PC-3 (cell line): Measurements from ENCODE around the gene NUDT5. TPM values are rescaled to one million over a fixed set of nuclear protein-coding genes. Genes with fewer than 3 reads are reported as not detected.
"Not testable (repeated sequence)": the region's sequence is repeated elsewhere in the genome, so short reads cannot be mapped to it uniquely, and the experiment has no call there.

Experiments used
- ATAC-seq: fragments of 200-7000 bp; cut with Tn5 transposase; 2 replicates; pipeline ENCODE4 v1.9.1; 2020; ENCODE audit warnings: mild to moderate bottlenecking, moderate library complexity
- BruUV-seq: library from RNA; stranded (reverse); fragments of 400-500 nt; replicated peaks from 2 replicates; lab custom pipeline; 2021; lab: Mats Ljungman, UMichigan
- CTCF ChIA-PET: fragments of 300-600 bp; sonication (Branson Sonifier 250); formaldehyde crosslinking; loops from one replicate; lab custom pipeline; 2022; ENCODE audit warnings: antibody characterized with exemption; lab: Charles Lee
- POLR2A ChIA-PET: fragments of 300-600 bp; sonication (Branson Sonifier 250); formaldehyde crosslinking; loops from one replicate; lab custom pipeline; 2022; ENCODE audit warnings: antibody characterized with exemption; ENCODE audit not compliant: unreplicated experiment; lab: Charles Lee
- DNase-seq: peaks from one replicate; pipeline ENCODE4 v3.0.0-alpha.2; 2015
- H2AFZ ChIP-seq: fragments of 300-600 bp; sonication (generic); 2 replicates; pipeline ENCODE4 v1.6.0; 2016; ENCODE audit warnings: antibody characterized with exemption, low read length
- H3F3A ChIP-seq: fragments of 300-600 bp; sonication (generic); one replicate; pipeline ENCODE4 v1.6.0; 2017; ENCODE audit warnings: antibody characterized with exemption, low read length, control low read depth, mild to moderate bottlenecking; ENCODE audit not compliant: unreplicated experiment
- H3K27ac ChIP-seq: fragments of 300-600 bp; sonication (generic); 2 replicates; pipeline ENCODE4 v1.5.1; 2016; ENCODE audit warnings: mild to moderate bottlenecking, low read length
- H3K27me3 ChIP-seq: fragments of 300-600 bp; sonication (generic); 2 replicates; pipeline ENCODE4 v1.6.1; 2016; ENCODE audit warnings: low read length, mixed read lengths
- H3K36me3 ChIP-seq: fragments of 300-600 bp; sonication (generic); 2 replicates; pipeline ENCODE4 v1.6.1; 2016; ENCODE audit warnings: low read depth, mixed run types, low read length, mixed read lengths
- H3K4me1 ChIP-seq: fragments of 300-600 bp; sonication (generic); 2 replicates; pipeline ENCODE4 v1.5.1; 2016; ENCODE audit warnings: low read length; ENCODE audit not compliant: insufficient read depth
- H3K4me2 ChIP-seq: fragments of 300-600 bp; sonication (generic); 2 replicates; pipeline ENCODE4 v1.6.0; 2016; ENCODE audit warnings: low read length
- H3K4me3 ChIP-seq: fragments of 300-600 bp; sonication (generic); 2 replicates; pipeline ENCODE4 v1.5.1; 2016; ENCODE audit warnings: mild to moderate bottlenecking, low read length, mixed read lengths
- H3K79me2 ChIP-seq: fragments of 300-600 bp; sonication (generic); 2 replicates; pipeline ENCODE4 v1.6.1; 2017; ENCODE audit warnings: low read length, mixed read lengths
- H3K9ac ChIP-seq: fragments of 300-600 bp; sonication (generic); 2 replicates; pipeline ENCODE4 v1.6.0; 2016; ENCODE audit warnings: mild to moderate bottlenecking, low read length
- H3K9me2 ChIP-seq: fragments of 300-600 bp; sonication (generic); replicated peaks from 2 replicates; pipeline ENCODE4 v1.6.1; 2016; ENCODE audit warnings: mixed run types, low read length, mixed read lengths
- H3K9me3 ChIP-seq: fragments of 300-600 bp; sonication (generic); 2 replicates; pipeline ENCODE4 v1.6.1; 2016; ENCODE audit warnings: low read length, mixed read lengths
- H4K20me1 ChIP-seq: fragments of 300-600 bp; sonication (generic); 2 replicates; pipeline ENCODE4 v1.6.1; 2016; ENCODE audit warnings: low read length, mixed read lengths
- CTCF ChIP-seq: fragments of 300-600 bp; sonication (generic); conservative IDR thresholded peaks from 2 replicates; pipeline ENCODE4 v1.5.1; 2017; ENCODE audit warnings: antibody characterized with exemption, low read depth, mild to moderate bottlenecking, low read length
- EZH2 ChIP-seq: fragments of 300-600 bp; sonication (generic); IDR thresholded peaks from one replicate; pipeline ENCODE4 v1.6.1; 2017; ENCODE audit warnings: antibody characterized with exemption, mild to moderate bottlenecking, low read length; ENCODE audit not compliant: unreplicated experiment
- EZH2phosphoT487 ChIP-seq: fragments of 300-600 bp; sonication (generic); IDR thresholded peaks from 2 replicates; pipeline ENCODE4 v1.6.1; 2018; ENCODE audit warnings: mild to moderate bottlenecking, antibody characterized with exemption, low read length, borderline replicate concordance
- intact Hi-C: fragments of 100-400 bp; cut with micrococcal nuclease; formaldehyde crosslinking; loops from 2 replicates; pipeline ENCODE4 v1.9.0; 2023
- total RNA-seq: library from RNA; depleted of rRNA; stranded (reverse); fragments of >200 nt; gene quantifications from 2 replicates; pipeline ENCODE4 v1.2.3, GENCODE V29; 2014

The NUDT5 gene
- total RNA-seq, 1 experiment from 2014 or later = 39.3 TPM

GRCh38 chr10:12235116-12235694 lies 39.5 kb upstream of the NUDT5 start:
- POLR2A ChIA-PET = no interaction called here
- DNase-seq = no peak
- Histone ChIP-seq H3K27ac (no peak overlapping the region), H3K36me3 (peaks cover 8% of the 10 kb centered on the region; the same call in 1 of the 2 replicates), H3K27me3 (no peaks in the 10 kb centered on the region), H3K4me1 (no peaks in the 10 kb centered on the region), H3K9me3 (no peaks in the 10 kb centered on the region), H3K4me2 (no peak overlapping the region), H3K4me3 (no peak overlapping the region), H3K79me2 (no peaks in the 10 kb centered on the region), H3K9ac (no peak overlapping the region), H3K9me2 (no peaks in the 10 kb centered on the region), H3F3A (no peaks in the 10 kb centered on the region), H2AFZ (no peak overlapping the region), H4K20me1 (no peaks in the 10 kb centered on the region)
- intact Hi-C loops = no loop called here
- no TSS peak for BruUV-seq
- CTCF ChIA-PET = no interaction called here
- TF ChIP-seq EZH2 (no peak), EZH2phosphoT487 (no peak), CTCF (no peak)
- ATAC-seq = no peak

GRCh38 chr10:12234687-12235086 lies 39.0 kb upstream of the NUDT5 start:
- H3K9me2 ChIP-seq, BruUV-seq, CTCF ChIA-PET, H3K27ac ChIP-seq, intact Hi-C loops, DNase-seq, H3K4me3 ChIP-seq, H3K27me3 ChIP-seq, H3K79me2 ChIP-seq, H2AFZ ChIP-seq, H3K4me1 ChIP-seq, H3F3A ChIP-seq, ATAC-seq, H3K36me3 ChIP-seq, H3K9me3 ChIP-seq, H3K9ac ChIP-seq, H4K20me1 ChIP-seq, POLR2A ChIA-PET, H3K4me2 ChIP-seq: not testable (repeated sequence)

- Histone ChIP-seq H3K9me3 (no peaks in the 10 kb centered on the region), H3K9ac (no peak overlapping the region), H3K36me3 (peaks cover 6% of the 10 kb centered on the region), H3K4me3 (no peak overlapping the region), H3K27me3 (no peaks in the 10 kb centered on the region), H3K27ac (no peak overlapping the region), H3K9me2 (no peaks in the 10 kb centered on the region), H4K20me1 (no peaks in the 10 kb centered on the region), H3F3A (no peaks in the 10 kb centered on the region), H3K4me1 (no peaks in the 10 kb centered on the region), H3K79me2 (no peaks in the 10 kb centered on the region), H2AFZ (no peak overlapping the region), H3K4me2 (no peak overlapping the region)
- ATAC-seq (no peak), DNase-seq (no peak)
- TF ChIP-seq EZH2phosphoT487 = no peak
- no peak for TF ChIP-seq EZH2
- no peak for TF ChIP-seq CTCF
- POLR2A ChIA-PET = no interaction called here
- intact Hi-C loops = no loop called here
- no TSS peak for BruUV-seq
- CTCF ChIA-PET = no interaction called here
Observed at GRCh38 chr10:12228851-12229250, 33.2 kb upstream of the NUDT5 start.

GRCh38 chr10:12226438-12226837 lies 30.7 kb upstream of the NUDT5 start:
- H3K4me2 ChIP-seq, H3F3A ChIP-seq, BruUV-seq, H3K79me2 ChIP-seq, H3K9ac ChIP-seq, H3K9me2 ChIP-seq, H4K20me1 ChIP-seq, CTCF ChIA-PET, DNase-seq, ATAC-seq, H2AFZ ChIP-seq, H3K4me1 ChIP-seq, POLR2A ChIA-PET, H3K4me3 ChIP-seq, H3K27me3 ChIP-seq, intact Hi-C loops, H3K27ac ChIP-seq, H3K9me3 ChIP-seq, H3K36me3 ChIP-seq: not testable (repeated sequence)
